Measurements from ENCODE around the gene C1QTNF5. TPM values are rescaled to one million over a fixed set of nuclear protein-coding genes. Genes with fewer than 3 reads are reported as not detected.

The C1QTNF5 gene
- total and polyA plus RNA-seq, 4 donors = 1.9 to 6.4 (median 3.3) TPM

Small RNA genes within 50 kb of the gene (small RNA-seq; reads per million reads assigned to genes)
- gene RF01225 (not detected), gene RNU6-262P (not detected)

Other genes starting within 250 kb of the C1QTNF5 start
- gene DPAGT1, start 239.0 kb downstream of the C1QTNF5 start, total RNA-seq = 10 to 100 TPM; 12.8 to 40.5 TPM
- gene DPAGT1, start 239.0 kb downstream of the C1QTNF5 start, polyA plus RNA-seq = 10 to 100 TPM; 34.3 to 48.0 TPM
- gene C2CD2L, start 233.5 kb downstream of the C1QTNF5 start, total RNA-seq = 1 to 10 TPM; 3.5 to 6.1 TPM
- 1 to 10 TPM; 2.5 to 6.3 TPM for gene C2CD2L, start 233.5 kb downstream of the C1QTNF5 start, polyA plus RNA-seq
- gene HINFP, start 219.3 kb downstream of the C1QTNF5 start, total RNA-seq = 10 to 100 TPM; 10.2 to 14.3 TPM
- gene HINFP, start 219.3 kb downstream of the C1QTNF5 start, polyA plus RNA-seq = 1 to 10 TPM; 6.4 to 6.5 TPM
- gene ABCG4, start 191.8 kb downstream of the C1QTNF5 start, total RNA-seq = under 1 TPM; 0.05 to 0.17 TPM
- gene ABCG4, start 191.8 kb downstream of the C1QTNF5 start, polyA plus RNA-seq = under 1 TPM in 1 of 2 donors, not detected in 1; 0.03 TPM
- gene NLRX1, start 172.2 kb downstream of the C1QTNF5 start, total RNA-seq = 10 to 100 TPM; 11.0 to 12.0 TPM
- gene NLRX1, start 172.2 kb downstream of the C1QTNF5 start, polyA plus RNA-seq = 1 to 10 TPM; 4.2 to 9.8 TPM
- gene NHERF4, start 155.4 kb downstream of the C1QTNF5 start, total RNA-seq = under 1 TPM in 1 of 2 donors, not detected in 1; 0.17 TPM
- under 1 TPM in 1 of 2 donors, not detected in 1; 0.03 TPM for gene NHERF4, start 155.4 kb downstream of the C1QTNF5 start, polyA plus RNA-seq
- gene CBL, start 134.5 kb downstream of the C1QTNF5 start, total RNA-seq = 1 to 10 TPM; 5.3 to 5.5 TPM
- gene CBL, start 134.5 kb downstream of the C1QTNF5 start, polyA plus RNA-seq = 1 to 10 TPM; 1.6 to 1.7 TPM
- 10 to 100 TPM in 1 of 2 donors, 1 to 10 TPM in 1; 8.4 to 49.6 TPM for gene MCAM, start 23.8 kb downstream of the C1QTNF5 start, total RNA-seq
- gene MCAM, start 23.8 kb downstream of the C1QTNF5 start, polyA plus RNA-seq = 10 to 100 TPM in 1 of 2 donors, 1 to 10 TPM in 1; 2.2 to 10.3 TPM
- gene RNF26, start 6.4 kb downstream of the C1QTNF5 start, total RNA-seq = 1 to 10 TPM; 6.3 to 9.2 TPM
- gene RNF26, start 6.4 kb downstream of the C1QTNF5 start, polyA plus RNA-seq = 10 to 100 TPM; 13.0 to 19.1 TPM
- gene MFRP, start 5.8 kb upstream of the C1QTNF5 start, total RNA-seq = not detected
- not detected for gene MFRP, start 5.8 kb upstream of the C1QTNF5 start, polyA plus RNA-seq
- 1 to 10 TPM in 1 of 2 donors, under 1 TPM in 1; 0.65 to 4.4 TPM for gene USP2, start 40.8 kb upstream of the C1QTNF5 start, total RNA-seq
- gene USP2, start 40.8 kb upstream of the C1QTNF5 start, polyA plus RNA-seq = 1 to 10 TPM; 2.0 to 2.2 TPM
- gene THY1, start 82.3 kb upstream of the C1QTNF5 start, total RNA-seq = 1 to 10 TPM in 1 of 2 donors, under 1 TPM in 1; 0.51 to 1.3 TPM
- 1 to 10 TPM in 1 of 2 donors, under 1 TPM in 1; 0.92 to 5.1 TPM for gene THY1, start 82.3 kb upstream of the C1QTNF5 start, polyA plus RNA-seq